Fibroblast of gingiva (primary cell): ENCODE measurements around the gene RPUSD3.

ENCODE experiments used
- DNase-seq: peaks from one replicate; pipeline ENCODE4 v3.0.0-alpha.2; 2011; ENCODE audit warnings: low read depth

Gene RPUSD3

DNA sequence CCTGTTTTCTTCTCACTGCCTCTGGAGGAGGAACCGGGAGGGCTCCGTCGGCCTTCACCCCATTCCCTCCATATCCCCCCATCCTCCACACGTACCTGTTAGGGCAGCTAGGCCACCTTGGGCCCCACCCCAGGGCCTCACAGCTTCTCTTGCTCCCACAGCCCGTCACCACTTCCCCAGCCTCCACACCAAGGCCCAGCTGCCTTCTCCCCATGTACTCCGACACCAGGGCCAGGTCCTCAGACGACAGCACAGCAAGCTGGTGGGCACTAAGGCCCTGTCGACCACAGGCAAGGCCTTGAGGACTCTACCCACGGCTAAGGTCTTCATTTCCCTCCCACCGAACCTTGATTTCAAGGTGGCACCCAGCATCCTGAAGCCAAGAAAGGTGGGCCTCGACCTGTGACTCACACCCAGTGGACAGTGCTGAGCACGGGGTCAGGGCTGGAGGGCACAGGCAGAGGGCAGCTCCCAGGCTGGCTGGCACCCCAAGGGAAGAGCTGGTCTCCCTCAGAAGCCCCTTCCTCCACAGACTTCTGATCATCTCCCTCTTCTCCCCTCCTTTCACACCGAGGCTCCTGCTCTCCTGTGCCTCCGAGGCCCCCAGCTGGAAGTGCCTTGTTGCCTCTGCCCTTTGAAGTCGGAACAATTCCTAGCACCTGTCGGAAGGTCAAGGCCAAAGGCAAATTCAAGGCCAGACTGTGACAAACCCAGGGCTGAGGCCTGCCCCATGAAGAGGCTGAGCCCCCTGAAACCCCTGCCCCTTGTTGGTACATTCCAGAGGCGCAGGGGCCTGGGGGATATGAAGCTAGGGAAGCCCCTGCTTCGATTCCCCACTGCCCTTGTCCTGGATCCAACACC lies 9.1 kb downstream of the RPUSD3 start:
- DNase-seq, result no peak

DNA sequence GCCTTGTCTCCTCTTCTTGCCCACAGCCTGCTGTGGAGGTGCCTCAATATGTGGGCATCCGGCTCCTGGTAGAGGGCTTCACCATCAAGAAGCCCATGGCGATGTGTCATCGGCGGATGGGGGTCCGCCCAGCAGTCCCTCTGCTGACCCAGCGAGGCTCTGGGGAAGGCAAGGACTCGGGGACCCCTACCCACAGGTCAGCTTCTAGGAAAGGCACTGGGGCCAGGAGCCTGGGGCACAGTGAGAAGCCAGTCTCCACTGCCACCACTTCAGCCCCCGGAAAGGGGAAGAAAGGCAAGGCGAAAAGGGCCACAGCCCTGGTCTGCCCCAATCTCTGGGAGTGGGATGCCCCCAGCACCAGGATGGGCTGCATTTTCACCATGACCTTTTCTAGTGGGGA lies 10.7 kb downstream of the RPUSD3 start:
- DNase-seq, result no peak

DNA sequence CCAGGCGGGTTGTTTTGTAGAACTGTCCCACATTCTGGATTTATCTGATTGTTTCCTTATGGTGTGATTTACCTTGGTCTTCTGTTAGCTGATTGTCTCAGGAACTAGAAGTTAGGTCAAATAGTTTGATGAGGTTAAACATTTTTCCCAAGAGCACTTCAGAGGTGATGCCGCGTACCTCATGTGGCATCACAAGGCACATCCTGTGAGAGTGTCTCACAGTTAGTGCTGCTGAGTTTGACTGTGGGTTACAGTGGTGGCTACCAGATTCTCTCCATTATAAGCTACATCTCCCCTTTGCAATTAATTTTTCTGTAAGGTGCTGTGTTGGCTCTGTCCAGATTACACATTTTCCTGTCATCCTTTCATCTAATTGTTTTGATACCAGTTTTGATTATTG lies 12.6 kb downstream of the RPUSD3 start:
- no peak for DNase-seq

DNA sequence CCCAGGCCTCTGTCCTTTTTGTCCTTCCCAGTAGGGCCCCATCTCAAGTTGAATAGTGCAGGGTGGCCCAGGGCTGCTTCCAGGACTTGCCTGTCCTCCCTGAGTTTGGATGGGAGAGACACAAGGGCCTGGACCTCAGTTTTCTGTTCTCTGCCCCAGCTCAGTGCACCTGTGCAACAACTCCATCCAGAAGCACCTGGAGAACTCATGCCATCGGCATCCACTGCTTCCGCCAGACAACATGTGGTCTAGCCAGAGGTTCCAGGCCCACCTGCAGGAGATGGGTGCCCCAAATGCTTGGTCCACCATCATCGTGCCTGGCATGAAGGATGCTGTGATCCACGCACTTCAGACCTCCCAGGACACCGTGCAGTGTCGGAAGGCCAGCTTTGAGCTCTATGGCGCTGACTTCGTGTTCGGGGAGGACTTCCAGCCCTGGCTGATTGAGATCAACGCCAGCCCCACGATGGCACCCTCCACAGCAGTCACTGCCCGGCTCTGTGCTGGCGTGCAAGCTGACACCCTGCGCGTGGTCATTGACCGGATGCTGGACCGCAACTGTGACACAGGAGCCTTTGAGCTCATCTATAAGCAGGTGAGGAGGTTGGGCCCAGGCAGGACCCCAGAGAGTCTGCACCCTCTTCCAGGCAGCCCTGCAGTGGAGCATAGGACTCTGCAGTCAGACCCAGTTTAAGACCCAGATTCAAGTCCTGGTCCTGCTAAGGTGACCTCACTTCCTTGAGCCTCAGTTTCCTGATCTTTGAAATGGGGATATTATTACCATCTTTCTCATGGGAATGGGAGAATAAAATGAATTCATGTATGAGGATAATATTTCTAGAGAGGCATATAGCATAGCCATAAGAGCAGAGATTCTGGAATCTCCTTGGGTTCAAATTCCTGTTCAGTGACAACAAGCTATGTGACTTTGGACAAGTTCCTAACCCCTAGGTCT lies 14.7 kb downstream of the RPUSD3 start:
- DNase-seq, result no peak

DNA sequence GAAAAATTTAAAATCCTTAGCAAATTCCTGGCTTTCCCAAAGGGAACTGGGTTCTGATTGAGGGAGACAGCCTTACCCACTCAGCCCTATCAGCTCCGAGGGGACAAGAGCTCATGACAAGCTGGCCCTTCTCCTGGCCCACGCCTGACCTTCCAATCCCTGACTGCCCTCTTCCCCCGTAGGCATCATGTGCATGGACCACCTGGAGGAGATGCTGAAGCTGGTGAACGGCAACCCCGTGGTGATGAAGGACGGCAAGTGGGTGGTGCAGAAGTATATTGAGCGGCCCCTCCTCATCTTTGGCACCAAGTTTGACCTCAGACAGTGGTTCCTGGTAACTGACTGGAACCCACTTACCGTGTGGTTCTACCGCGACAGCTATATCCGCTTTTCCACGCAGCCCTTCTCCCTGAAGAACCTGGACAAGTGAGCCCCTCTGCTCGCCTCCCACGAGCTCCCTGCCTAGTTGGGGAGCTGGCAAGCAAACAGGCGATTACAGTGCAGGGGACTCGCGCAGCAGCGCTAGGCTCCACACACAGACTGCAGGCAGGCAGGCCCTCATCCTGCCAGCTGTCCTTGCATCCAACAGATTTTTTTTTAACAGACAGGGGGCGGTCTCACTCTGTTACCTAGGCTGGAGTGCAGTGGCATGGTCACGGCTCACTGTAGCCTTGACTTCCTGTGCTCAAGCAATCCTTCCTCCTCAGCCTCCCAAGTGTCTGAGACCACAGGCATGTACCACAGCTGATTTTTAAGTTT lies 16.8 kb downstream of the RPUSD3 start:
- no peak for DNase-seq

DNA sequence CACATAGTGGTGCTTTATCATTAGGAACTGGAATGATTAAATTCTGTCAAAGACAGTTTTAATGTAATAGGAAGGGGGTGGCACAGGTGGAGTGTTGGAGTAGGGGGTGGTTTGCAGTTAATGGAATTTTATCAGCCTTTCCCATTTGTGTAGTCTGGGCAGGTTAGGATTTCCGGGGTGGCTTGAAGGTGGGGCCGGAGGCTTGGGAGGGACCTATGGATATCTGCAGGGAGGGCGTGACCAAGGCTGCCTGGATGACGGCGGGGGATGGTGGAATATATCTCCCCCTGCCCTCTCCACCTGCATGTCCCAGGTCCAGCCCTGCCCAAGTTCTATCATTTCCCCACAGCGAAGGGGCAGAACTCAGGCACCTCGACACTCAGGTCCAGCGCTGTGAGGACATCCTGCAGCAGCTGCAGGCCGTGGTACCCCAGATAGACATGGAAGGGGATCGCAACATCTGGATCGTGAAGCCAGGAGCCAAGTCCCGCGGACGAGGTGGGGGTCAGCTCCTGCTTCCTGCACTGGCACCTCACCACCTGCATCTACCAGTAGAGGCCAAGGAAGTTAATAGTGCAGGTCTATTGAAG lies 18.3 kb downstream of the RPUSD3 start:
- no peak for DNase-seq

DNA sequence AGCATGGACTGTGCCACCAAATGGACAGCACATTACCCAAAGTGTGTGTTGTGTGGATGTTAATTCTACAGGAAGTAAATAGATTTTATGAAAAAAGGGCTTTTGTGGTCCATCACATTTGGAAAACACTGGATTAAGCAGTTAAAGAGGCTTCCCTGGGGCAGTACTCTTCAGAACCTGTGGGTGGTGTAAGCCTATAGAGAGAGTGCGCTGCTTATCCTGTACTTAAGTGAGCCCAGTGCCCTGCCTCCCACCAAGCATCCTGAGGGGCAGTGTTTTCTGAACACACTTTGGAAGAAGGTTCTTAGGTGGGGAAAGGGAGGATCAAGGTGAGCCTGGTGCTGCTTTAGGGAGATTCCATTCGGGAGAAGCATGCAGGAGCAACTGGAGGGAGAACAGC lies 22.9 kb downstream of the RPUSD3 start:
- DNase-seq, result no peak

DNA sequence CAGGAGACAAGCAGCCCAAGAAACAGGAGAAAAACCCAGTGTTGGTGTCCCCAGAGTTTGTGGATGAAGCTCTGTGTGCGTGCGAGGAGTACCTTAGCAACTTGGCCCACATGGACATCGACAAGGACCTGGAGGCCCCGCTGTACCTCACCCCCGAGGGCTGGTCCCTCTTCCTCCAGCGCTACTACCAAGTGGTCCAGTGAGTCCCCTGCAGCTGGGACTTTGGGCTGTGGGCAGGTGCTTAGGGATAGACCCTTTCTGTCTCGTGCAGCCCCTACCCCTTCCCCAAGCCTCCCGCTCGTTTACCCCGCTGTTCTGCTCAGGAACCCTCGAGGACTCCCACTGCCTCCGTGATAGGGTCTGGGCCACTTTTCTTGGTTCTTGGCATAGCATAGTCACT lies 23.3 kb downstream of the RPUSD3 start:
- no peak for DNase-seq

DNA sequence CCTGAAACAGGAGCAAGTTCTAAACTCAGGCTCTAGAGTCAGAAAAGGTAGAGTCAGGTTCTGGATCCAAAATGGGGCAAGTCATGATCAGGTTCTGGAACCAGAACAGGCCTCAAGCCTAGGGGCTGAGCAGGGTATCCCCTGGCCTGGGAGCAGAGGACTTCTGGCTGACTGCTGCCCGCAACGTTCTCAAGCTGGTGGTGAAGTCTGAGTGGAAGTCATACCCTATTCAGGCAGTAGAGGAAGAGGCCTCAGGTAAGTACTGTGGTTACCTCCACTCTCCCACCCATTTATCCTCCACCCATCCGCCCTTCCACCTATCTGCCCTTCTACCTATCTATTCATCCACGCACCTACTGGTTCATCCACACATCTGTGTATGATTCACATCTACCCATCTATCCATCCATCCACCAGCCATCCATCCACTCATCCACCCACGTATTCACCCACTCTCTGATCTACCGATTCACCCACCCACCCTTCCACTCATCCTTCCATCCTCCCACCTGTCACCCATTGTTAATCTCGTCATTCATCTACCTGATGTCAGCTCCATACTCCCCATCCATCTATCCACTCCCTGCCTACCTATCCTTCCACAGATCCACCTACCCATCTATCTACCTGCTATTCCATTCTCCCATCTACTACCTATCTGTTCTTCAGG lies 25.0 kb downstream of the RPUSD3 start:
- no peak for DNase-seq

DNA sequence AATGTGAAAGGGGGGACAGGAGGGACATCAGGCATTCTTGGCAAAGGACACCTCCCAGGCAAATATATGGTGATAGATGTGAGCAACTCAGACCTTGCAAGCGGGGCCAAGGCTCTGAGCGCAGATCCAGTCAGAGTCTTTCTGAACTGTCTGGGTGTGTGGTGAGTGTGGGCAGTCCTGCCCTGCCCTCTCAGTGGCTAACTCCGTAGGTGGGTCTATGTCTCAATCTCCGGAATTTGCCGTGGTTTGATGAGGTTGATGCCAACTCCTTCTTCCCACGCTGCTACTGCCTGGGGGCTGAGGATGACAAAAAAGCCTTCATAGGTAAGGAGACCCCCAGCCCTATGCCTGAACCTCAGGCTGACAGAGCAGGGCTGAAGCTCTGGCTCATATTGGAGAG lies 26.4 kb downstream of the RPUSD3 start:
- no peak for DNase-seq

DNA sequence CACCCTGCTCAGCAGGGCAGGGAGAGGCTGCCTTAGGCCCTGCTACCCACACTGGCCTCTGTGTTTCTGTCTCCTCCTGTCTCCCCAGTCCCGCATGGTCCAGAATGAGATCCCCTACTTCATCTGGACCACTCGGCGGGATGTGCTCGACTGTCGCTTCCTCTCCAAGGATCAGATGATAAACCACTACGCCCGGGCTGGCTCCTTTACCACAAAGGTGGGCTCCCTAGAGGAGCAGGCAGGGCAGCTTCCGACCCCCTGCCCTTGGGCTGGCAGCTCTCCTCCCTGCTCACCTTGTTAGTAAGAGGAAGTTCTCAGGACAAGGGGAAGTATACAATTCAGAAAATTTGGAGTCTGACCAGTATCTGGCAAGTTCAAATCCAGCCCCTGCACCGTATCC lies 27.8 kb downstream of the RPUSD3 start:
- no peak for DNase-seq

DNA sequence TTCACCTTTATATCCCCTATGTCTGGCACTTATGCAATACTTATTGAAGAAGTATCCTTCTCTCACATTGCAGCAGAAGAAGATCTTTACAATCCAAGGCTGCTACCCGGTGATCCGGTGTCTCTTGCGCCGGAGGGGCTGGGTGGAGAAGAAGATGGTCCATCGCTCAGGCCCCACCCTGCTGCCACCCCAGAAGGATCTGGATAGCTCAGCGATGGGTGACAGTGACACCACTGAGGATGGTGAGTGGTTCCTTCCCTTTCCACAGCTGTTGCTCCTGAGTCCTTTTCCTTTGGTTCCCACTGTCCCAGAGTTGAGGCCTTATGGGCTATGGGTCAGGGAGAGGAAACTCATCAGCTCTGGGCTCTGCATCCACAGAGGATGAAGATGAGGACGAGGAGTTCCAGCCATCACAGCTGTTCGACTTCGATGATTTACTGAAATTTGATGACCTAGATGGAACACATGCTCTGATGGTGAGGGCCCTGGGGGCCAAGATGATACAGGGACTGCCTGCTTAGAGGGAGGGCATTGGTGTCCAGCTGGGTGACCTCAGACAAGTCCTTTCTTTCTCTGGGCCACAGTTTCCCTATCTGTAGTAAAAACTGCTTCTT lies 30.8 kb downstream of the RPUSD3 start:
- no peak for DNase-seq

DNA sequence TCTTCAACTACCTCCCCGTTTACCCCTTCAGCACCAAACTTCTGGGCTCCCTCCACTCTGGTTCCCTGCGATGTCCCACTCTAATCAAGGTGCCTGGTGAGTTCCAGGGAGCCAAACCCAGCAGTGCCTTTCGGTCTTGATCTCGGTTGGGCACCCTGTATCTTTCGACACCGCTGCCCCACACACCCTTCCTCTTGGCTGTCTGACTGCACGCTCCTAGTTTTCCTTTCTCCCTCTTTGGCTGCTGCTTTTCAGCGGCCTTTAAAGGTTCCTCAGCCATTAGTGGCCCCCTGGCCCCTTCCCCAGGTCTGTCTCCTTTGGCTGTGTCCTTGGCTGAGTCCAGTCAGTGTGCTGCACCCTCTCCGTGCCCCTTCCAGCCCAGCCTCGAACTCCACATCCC lies 33.0 kb downstream of the RPUSD3 start:
- DNase-seq, result peak; percentile 22

DNA sequence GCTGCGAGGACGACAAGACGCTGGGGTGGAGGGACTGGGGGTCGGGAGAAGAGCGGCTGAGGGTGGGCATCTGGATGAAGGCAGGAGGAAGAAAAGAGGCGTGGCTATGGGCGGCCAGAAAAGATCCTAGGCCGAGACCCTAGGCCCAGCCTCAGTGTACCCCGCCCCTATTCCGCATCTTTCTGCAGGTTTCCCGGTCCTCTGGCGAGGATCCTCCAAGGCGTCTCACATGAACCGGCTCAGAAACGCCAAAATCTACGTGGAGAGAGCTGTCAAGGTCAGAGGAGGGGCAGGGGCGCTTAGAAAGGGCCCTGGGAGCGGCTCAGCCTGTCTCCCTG lies 33.4 kb downstream of the RPUSD3 start:
- DNase-seq, result no peak

DNA sequence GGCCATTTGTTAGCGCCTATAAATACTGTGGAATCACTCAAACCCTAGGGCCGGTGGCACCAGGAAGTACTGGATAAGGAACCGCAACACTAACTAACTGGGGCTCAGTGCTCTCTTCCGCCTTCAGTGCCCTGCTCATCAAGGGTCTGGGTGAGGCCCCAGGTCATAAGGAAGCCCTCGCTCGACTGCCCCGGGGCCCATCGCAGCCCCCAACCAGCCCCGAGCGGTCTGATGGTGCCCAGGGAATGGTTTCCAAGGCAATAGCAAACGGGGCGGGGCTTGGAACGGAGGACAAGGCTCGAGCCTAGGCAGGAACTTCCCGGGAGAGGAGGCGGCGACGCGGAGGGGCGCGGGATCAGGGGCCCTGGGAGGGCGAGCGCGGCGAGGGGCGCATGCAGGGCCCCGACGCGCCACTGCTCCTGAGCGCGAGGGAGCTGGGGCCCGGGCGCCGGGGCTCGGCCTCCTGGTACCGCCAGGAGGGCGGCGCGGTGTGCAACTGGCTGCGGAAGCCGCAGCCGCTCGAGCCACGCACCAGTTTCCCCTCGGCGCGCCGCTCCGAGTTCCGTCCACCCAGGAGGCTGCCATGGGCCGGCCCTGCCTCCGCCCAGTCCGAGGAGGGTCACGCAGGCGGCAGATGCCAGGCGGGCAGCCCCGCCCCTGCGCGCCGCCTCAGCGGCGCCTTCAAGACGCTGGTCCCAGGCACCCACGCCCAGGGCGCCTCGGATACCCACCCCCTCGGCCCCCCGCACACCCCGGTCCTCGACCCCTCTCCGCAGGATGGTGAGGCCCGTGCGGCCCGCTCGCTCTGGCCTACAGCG lies 34.0 kb downstream of the RPUSD3 start, which contains the start of gene TTLL3:
TSS of gene TTLL3 (plus strand) at position 648 of the 818 bp plus-strand sequence. CDS start 400 bp downstream, outside the sequence.
- DNase-seq, result peak; percentile 72

DNA sequence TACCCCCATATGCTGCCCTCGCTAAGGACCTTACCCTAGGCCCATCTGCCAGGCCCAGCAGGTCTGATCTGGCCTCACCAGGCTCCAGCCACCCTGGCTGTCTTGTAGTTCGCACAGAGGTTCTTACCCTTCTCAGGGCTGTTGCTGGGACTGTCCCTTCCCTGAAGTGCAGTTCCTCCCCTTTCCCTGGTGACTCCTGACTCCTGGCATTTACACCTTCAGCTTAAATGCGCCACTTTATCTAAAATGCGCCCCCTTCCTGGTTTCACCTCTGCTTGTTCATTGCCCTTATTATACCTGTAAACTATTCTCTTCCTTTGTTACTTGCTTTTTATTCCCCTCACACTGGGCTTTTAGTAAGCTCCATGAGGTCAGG lies 34.6 kb downstream of the RPUSD3 start:
- DNase-seq, result no peak

DNA sequence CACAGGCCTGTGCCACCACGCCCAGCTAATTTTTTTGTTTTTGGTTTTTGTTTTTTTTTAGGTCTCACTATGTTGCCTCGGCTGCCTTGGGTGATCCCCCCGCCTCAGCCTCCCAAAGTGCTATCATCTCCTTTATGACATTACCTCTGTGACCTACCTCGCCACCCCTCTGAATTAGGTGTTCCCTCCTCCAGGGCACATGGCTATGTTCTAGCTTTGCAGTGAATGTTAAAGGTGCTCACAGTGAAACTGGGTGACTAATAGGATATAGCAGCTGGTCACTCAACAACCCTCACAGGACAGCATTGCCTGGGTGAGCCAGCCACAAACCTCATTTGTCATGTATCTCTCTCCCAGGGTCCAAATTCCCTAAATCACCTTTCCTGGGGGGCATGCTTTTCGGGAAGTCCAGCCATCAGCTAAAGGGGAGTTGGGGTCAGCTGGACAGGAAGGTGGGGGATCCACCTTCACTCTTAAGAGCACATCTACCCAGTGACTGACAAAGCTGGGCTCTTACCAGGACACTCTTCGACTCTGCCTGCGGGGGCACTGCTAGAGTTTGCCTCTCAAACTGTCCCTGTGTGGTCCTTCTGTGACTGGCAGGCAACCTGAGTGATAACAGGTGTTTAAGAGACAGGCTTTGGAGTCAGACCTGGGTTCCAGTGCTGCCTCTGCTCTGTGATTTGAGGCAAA lies 35.3 kb downstream of the RPUSD3 start:
- no peak for DNase-seq

DNA sequence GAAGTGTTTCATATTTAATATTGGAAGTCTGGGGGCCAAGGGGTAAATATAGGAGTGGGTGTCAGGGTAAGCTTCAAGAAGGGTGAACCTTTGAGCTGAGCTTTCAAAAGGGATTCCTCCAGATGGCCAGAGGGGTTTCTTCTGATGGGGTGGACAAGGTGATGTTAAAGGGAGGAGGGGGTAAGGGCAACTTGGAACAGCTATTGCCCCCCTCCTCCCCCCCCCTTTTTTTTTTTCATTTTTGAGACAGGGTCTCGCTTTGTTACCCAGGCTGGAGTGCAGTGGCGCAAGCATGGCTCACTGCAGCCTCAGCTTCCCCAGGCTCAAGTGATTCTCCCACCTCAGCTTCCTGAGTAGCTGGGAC lies 35.8 kb downstream of the RPUSD3 start:
- DNase-seq, result no peak
